ENCODE data around the gene PDZD2.

Gene PDZD2

GRCh38 chr5:31767335-31768031 is 128.6 kb downstream of the PDZD2 start:
- no peak for DNase-seq (ENCODE audit: extremely low read depth, low read depth)
- TF ChIP-seq CTCF (IDR thresholded peaks at IDR 0.05; ENCODE audit: low read depth, low read length, missing control alignments), result no peak
- no peak overlapping the region for H3K4me3 ChIP-seq (replicated peaks; ENCODE audit: low read depth, low read length)

- DNase-seq (ENCODE audit: extremely low read depth, low read depth), result no peak
- H3K4me3 ChIP-seq (replicated peaks; ENCODE audit: low read depth, low read length), result no peak overlapping the region
- TF ChIP-seq CTCF (IDR thresholded peaks at IDR 0.05; ENCODE audit: low read depth, low read length, missing control alignments), result no peak
These were observed 129.1 kb downstream of the PDZD2 start for GRCh38 chr5:31768046-31768445.

GRCh38 chr5:31768784-31769183 is 129.9 kb downstream of the PDZD2 start:
- no peak overlapping the region for H3K4me3 ChIP-seq (replicated peaks; ENCODE audit: low read depth, low read length)
- no peak for TF ChIP-seq CTCF (IDR thresholded peaks at IDR 0.05; ENCODE audit: low read depth, low read length, missing control alignments)
- DNase-seq (ENCODE audit: extremely low read depth, low read depth), result no peak

GRCh38 chr5:31769530-31769929 is 130.6 kb downstream of the PDZD2 start:
- DNase-seq (ENCODE audit: extremely low read depth, low read depth), result no peak
- no peak for TF ChIP-seq CTCF (IDR thresholded peaks at IDR 0.05; ENCODE audit: low read depth, low read length, missing control alignments)
- no peak overlapping the region for H3K4me3 ChIP-seq (replicated peaks; ENCODE audit: low read depth, low read length)

- no peak for DNase-seq (ENCODE audit: extremely low read depth, low read depth)
- H3K4me3 ChIP-seq (replicated peaks; ENCODE audit: low read depth, low read length), result no peak overlapping the region
- no peak for TF ChIP-seq CTCF (IDR thresholded peaks at IDR 0.05; ENCODE audit: low read depth, low read length, missing control alignments)
These were observed 131.3 kb downstream of the PDZD2 start for GRCh38 chr5:31770132-31770720.

- H3K4me3 ChIP-seq (replicated peaks; ENCODE audit: low read depth, low read length), result no peak overlapping the region
- DNase-seq (ENCODE audit: extremely low read depth, low read depth), result no peak
- no peak for TF ChIP-seq CTCF (IDR thresholded peaks at IDR 0.05; ENCODE audit: low read depth, low read length, missing control alignments)
These were observed 132.1 kb downstream of the PDZD2 start for GRCh38 chr5:31770998-31771397.
